Fibroblast of lung (primary cell): Measurements from ENCODE around the gene MARK4.

Experiments
- EZH2 ChIP-seq: IDR thresholded peaks from 2 replicates; pipeline ENCODE4 v1.5.1; 2012; ENCODE audit warnings: low read length, control low read depth, mild to moderate bottlenecking; ENCODE audit errors: missing control alignments
- TF ChIP-seq, protein P1 (sequence below), 2 donors: IDR thresholded peaks in 1 of 2; conservative IDR thresholded peaks in 1 of 2; 1 replicate in 1 of 2; 2 replicates in 1 of 2; pipeline ENCODE4 v1.5.1; 2011 to 2012; ENCODE audit warnings: low read length in 2 of 2, control low read depth in 1 of 2, inconsistent platforms in 1 of 2, low read depth in 1 of 2, mild to moderate bottlenecking in 1 of 2

DNA sequence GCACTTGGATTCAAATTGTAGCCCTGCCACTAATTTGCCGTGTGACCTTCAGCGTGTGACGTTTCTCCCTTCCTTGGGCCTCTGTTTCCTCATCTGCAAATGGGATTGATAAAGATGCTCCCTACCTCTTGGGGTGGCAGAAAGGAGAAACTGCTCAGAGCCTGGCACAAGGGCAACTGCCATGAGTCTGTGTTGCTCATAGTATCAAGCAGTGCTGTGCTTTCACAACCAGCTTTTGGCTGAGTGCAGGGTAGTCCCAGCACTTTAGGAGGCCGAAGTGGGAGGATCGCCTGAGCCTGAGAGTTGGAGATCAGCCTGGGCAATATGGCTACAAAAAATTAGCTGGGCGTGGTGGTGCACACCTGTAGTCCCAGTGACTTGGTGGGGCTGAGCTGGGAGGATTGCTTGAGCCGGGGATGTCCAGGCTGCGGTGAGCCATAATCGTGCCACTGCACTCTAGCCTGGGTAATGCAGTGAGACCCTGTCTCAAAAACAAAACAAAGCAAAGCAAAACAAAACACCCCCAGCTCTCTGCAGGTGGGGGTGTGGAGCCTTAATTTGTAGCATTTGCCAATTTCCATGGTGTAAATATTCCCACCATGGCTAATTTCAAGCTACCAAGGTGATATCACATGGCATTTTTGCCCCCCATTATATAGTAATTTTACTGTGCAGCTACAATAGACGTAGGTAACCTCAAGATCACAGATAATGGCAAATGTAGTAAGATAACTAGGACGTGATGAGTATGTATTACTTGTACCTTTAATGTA, 1.6 kb upstream of the MARK4 start:
- TF ChIP-seq, protein P1, sequence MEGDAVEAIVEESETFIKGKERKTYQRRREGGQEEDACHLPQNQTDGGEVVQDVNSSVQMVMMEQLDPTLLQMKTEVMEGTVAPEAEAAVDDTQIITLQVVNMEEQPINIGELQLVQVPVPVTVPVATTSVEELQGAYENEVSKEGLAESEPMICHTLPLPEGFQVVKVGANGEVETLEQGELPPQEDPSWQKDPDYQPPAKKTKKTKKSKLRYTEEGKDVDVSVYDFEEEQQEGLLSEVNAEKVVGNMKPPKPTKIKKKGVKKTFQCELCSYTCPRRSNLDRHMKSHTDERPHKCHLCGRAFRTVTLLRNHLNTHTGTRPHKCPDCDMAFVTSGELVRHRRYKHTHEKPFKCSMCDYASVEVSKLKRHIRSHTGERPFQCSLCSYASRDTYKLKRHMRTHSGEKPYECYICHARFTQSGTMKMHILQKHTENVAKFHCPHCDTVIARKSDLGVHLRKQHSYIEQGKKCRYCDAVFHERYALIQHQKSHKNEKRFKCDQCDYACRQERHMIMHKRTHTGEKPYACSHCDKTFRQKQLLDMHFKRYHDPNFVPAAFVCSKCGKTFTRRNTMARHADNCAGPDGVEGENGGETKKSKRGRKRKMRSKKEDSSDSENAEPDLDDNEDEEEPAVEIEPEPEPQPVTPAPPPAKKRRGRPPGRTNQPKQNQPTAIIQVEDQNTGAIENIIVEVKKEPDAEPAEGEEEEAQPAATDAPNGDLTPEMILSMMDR (conservative IDR thresholded peaks at IDR 0.05 in 1 of 2, IDR thresholded peaks at IDR 0.05 in 1 of 2; ENCODE audit: low read depth in 1 of 2, low read length in 2 of 2), result no peak
- TF ChIP-seq EZH2, result no peak
